ENCODE data around the gene PCP2. TPM values are rescaled to one million over a fixed set of nuclear protein-coding genes. Genes with fewer than 3 reads are reported as not detected.
A peak's percentile ranks its signal among the peaks of the same experiment; 100 is the strongest.

PCP2 gene
- total and polyA plus RNA-seq, 2 of the 8 experiments (the other 6 are each of a cell fraction or from before 2014, with no cell fraction given) = not detected

- no peak overlapping the region for H3K4me3 ChIP-seq (ENCODE audit: extremely low read depth in 1 of 4, insufficient read depth in 2 of 4, low read depth in 3 of 4, low read length in 4 of 4)
- H3K18ac ChIP-seq (ENCODE audit: extremely low read depth, low read length) = no peak overlapping the region
- H3K79me2 ChIP-seq (ENCODE audit: control insufficient read depth in 1 of 2, insufficient read depth in 2 of 2, low read length in 2 of 2) = no peaks in the 10 kb centered on the region
- H4K8ac ChIP-seq (ENCODE audit: extremely low read depth, insufficient read depth, low read length) = no peak overlapping the region
- no peaks in the 10 kb centered on the region for H3K23me2 ChIP-seq (ENCODE audit: low read depth, low read length)
- no peak for DNase-seq (ENCODE audit: low read depth in 1 of 2, low spot score in 2 of 2)
- H4K20me1 ChIP-seq (replicated peaks in 1 of 2; ENCODE audit: control insufficient read depth in 1 of 2, insufficient read depth in 2 of 2, low read length in 2 of 2) = no peaks in the 10 kb centered on the region
- H3K9me3 ChIP-seq (ENCODE audit: insufficient read depth in 2 of 2, low read depth in 1 of 2, low read length in 1 of 2) = no peaks in the 10 kb centered on the region
- no peaks in the 10 kb centered on the region for H3K27me3 ChIP-seq (replicated peaks in 1 of 4; ENCODE audit: control insufficient read depth in 3 of 4, extremely low read depth in 1 of 4, insufficient read depth in 3 of 4, low read length in 3 of 4)
- no peak overlapping the region for H3K4ac ChIP-seq (replicated peaks; ENCODE audit: insufficient read length, low read depth, low read length)
- no peak overlapping the region for H2BK15ac ChIP-seq (ENCODE audit: low read length)
- H2AFZ ChIP-seq (ENCODE audit: low read length) = no peak overlapping the region
- H2BK120ac ChIP-seq (replicated peaks; ENCODE audit: low read depth, low read length) = no peak overlapping the region
- H4K91ac ChIP-seq (replicated peaks; ENCODE audit: insufficient read length, low read length) = no peak overlapping the region
- no peaks in the 10 kb centered on the region for H3K36me3 ChIP-seq (ENCODE audit: control insufficient read depth in 2 of 4, insufficient read depth in 4 of 4, low read length in 3 of 4)
- H2AK5ac ChIP-seq (ENCODE audit: low read depth, low read length) = no peak overlapping the region
- H3K27ac ChIP-seq (ENCODE audit: low read depth, low read length) = no peak overlapping the region
- no peak overlapping the region for H3K14ac ChIP-seq (ENCODE audit: insufficient read length)
- H3K79me1 ChIP-seq (ENCODE audit: low read depth, low read length) = no peaks in the 10 kb centered on the region
- 0 out of 7 replicates have a peak, but pooled peaks cover 0 to 4% (median 0%) of the 10 kb centered on the region in 4 experiments for H3K4me1 ChIP-seq (replicated peaks in 1 of 4; ENCODE audit: control insufficient read depth in 3 of 4, insufficient read depth in 4 of 4, low read length in 3 of 4)
- FAIRE-seq = no peak
- H2BK5ac ChIP-seq (ENCODE audit: low read depth, low read length) = no peak overlapping the region
- H4K5ac ChIP-seq (ENCODE audit: insufficient read length, low read depth, low read length) = no peak overlapping the region
- 90% methylated on average over 7 of the region's 7 CpGs; no CpG with 5 or more reads in 1 of the 2 experiments for WGBS, 2 experiments (ENCODE audit: extremely low coverage in 1 of 2, insufficient coverage in 1 of 2, insufficient read length in 1 of 2, insufficient replicate concordance in 2 of 2, low coverage in 1 of 2, low lambda C conversion rate in 2 of 2, missing lambda C conversion rate in 1 of 2)
- H2BK20ac ChIP-seq (ENCODE audit: low read length) = no peak overlapping the region
- no peak for TF ChIP-seq RNF2 (IDR thresholded peaks at IDR 0.05; ENCODE audit: borderline replicate concordance, low read depth, low read length, missing control alignments, poor library complexity, severe bottlenecking)
- no peak for TF ChIP-seq POU5F1 (IDR thresholded peaks at IDR 0.05; ENCODE audit: low read depth, low read length)
- TF ChIP-seq KDM1A (IDR thresholded peaks at IDR 0.05; ENCODE audit: borderline replicate concordance, low read length) = peak; percentile 72
- no peak for TF ChIP-seq BRCA1 (IDR thresholded peaks at IDR 0.05; ENCODE audit: low read depth, low read length)
- no peak for TF ChIP-seq RXRA (IDR thresholded peaks at IDR 0.05; ENCODE audit: insufficient read depth, low read depth, low read length)
- no peak overlapping the region for H3K23ac ChIP-seq (ENCODE audit: insufficient read length)
- ChIA-PET CTCF (ENCODE audit: partially characterized antibody) (interaction anchor here (0.9 to 2.5 kb wide), 2 partner anchors 16 to 207 kb away, joined by 3 to 8 read pairs; no protein-coding TSS in a partner anchor), POLR2A (ENCODE audit: partially characterized antibody) (interaction anchor here (1.1 to 1.7 kb wide), 2 partner anchors 44 to 55 kb away, joined by 3 read pairs; partner anchors contain the start of gene PCP2)
- no peak overlapping the region for H3K56ac ChIP-seq (replicated peaks; ENCODE audit: insufficient read length, low read depth, low read length)
- H3K9ac ChIP-seq (replicated peaks in 1 of 4; ENCODE audit: extremely low read depth in 1 of 4, low read depth in 3 of 4, low read length in 3 of 4) = no peak overlapping the region
- no peak overlapping the region for H2BK12ac ChIP-seq (ENCODE audit: low read depth, low read length)
- H3K4me2 ChIP-seq (ENCODE audit: insufficient read depth in 1 of 2, low read depth in 2 of 2, low read length in 2 of 2) = no peak overlapping the region
Measured at GRCh38 chr19:7589822-7590221, 43.7 kb downstream of the PCP2 start.
